ENCODE data around the gene ACP6. TPM values are rescaled to one million over a fixed set of nuclear protein-coding genes. Genes with fewer than 3 reads are reported as not detected.
"Not testable (repeated sequence)": the region's sequence is repeated elsewhere in the genome, so short reads cannot be mapped to it uniquely, and the experiment has no call there.

ACP6 gene
- total RNA-seq, 1 experiment from 2014 or later: 30.0 TPM

- no peak for DNase-seq (ENCODE audit: extremely low read depth, low read depth)
Observed at GRCh38 chr1:147624529-147624928, 45.8 kb downstream of the ACP6 start.

GRCh38 chr1:147624011-147624410 is 46.3 kb downstream of the ACP6 start:
- no peak for DNase-seq (ENCODE audit: extremely low read depth, low read depth)

- DNase-seq (ENCODE audit: extremely low read depth, low read depth): no peak
Observed at GRCh38 chr1:147622731-147623130, 47.6 kb downstream of the ACP6 start.

- no peak for DNase-seq (ENCODE audit: extremely low read depth, low read depth)
Observed at GRCh38 chr1:147620543-147620942, 49.8 kb downstream of the ACP6 start.

GRCh38 chr1:147619741-147620140 is 50.6 kb downstream of the ACP6 start:
- no peak for DNase-seq (ENCODE audit: extremely low read depth, low read depth)

GRCh38 chr1:147618771-147619170 is 51.6 kb downstream of the ACP6 start:
- DNase-seq (ENCODE audit: extremely low read depth, low read depth): no peak

GRCh38 chr1:147618077-147618569 is 52.2 kb downstream of the ACP6 start:
- DNase-seq (ENCODE audit: extremely low read depth, low read depth): no peak

- not testable (repeated sequence) for DNase-seq (ENCODE audit: extremely low read depth, low read depth)
Observed at GRCh38 chr1:147614966-147615365, 55.4 kb downstream of the ACP6 start.

- DNase-seq (ENCODE audit: extremely low read depth, low read depth): no peak
Observed at GRCh38 chr1:147613506-147613905, 56.8 kb downstream of the ACP6 start.

GRCh38 chr1:147612366-147612765 is 58.0 kb downstream of the ACP6 start:
- DNase-seq (ENCODE audit: extremely low read depth, low read depth): no peak

GRCh38 chr1:147611586-147611985 is 58.7 kb downstream of the ACP6 start:
- no peak for DNase-seq (ENCODE audit: extremely low read depth, low read depth)

GRCh38 chr1:147611021-147611426 is 59.3 kb downstream of the ACP6 start:
- no peak for DNase-seq (ENCODE audit: extremely low read depth, low read depth)

- no peak for DNase-seq (ENCODE audit: extremely low read depth, low read depth)
Observed at GRCh38 chr1:147609358-147609757, 61.0 kb downstream of the ACP6 start.

GRCh38 chr1:147608596-147608995 is 61.7 kb downstream of the ACP6 start:
- no peak for DNase-seq (ENCODE audit: extremely low read depth, low read depth)

GRCh38 chr1:147605591-147605990 is 64.7 kb downstream of the ACP6 start:
- DNase-seq (ENCODE audit: extremely low read depth, low read depth): no peak

GRCh38 chr1:147603986-147604385 is 66.3 kb downstream of the ACP6 start:
- no peak for DNase-seq (ENCODE audit: extremely low read depth, low read depth)

GRCh38 chr1:147600119-147601111 is 69.9 kb downstream of the ACP6 start:
- DNase-seq (ENCODE audit: extremely low read depth, low read depth): no peak

GRCh38 chr1:147599362-147600118 is 70.8 kb downstream of the ACP6 start:
- DNase-seq (ENCODE audit: extremely low read depth, low read depth): peak; percentile 95

GRCh38 chr1:147598621-147599361 is 71.5 kb downstream of the ACP6 start:
- no peak for DNase-seq (ENCODE audit: extremely low read depth, low read depth)

- no peak for DNase-seq (ENCODE audit: extremely low read depth, low read depth)
Observed at GRCh38 chr1:147597010-147597409, 73.3 kb downstream of the ACP6 start.

Measured in NCI-H460 (cell line).